Breast epithelium (tissue), 3 donors: ENCODE results near the gene YOD1.

Experiments used
- POLR2A ChIP-seq: fragments of 450-650 bp; IDR thresholded peaks from one replicate; pipeline ENCODE4 v1.6.1; 2016; ENCODE audit warnings: antibody characterized with exemption, mild to moderate bottlenecking, moderate library complexity
- TF ChIP-seq, protein P1 (sequence below), 3 donors: fragments of 450-650 bp; IDR thresholded peaks; one replicate each; pipeline ENCODE4 v1.5.1; 2016 to 2017; ENCODE audit warnings: antibody characterized with exemption in 3 of 3, mild to moderate bottlenecking in 3 of 3, moderate library complexity in 3 of 3

DNA sequence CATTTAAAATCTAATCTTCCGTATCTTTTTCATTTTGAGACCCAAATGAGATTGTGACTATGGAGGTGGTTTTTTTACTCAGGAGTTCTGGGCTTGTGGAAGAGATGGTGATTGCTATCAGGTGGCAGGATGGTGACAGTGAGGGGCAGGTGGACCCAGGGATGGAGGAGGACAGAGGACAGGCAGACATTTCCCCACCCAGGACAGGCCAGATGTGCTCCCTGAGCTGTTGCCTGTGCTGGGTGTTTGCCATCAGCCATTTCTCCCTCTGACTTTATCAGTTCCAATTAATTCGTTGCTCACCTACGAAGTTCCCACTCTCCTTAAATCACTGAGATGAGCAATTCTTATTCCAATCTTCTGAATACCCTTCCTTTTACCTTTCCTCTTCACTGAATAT is 44.9 kb downstream of the YOD1 start:
- TF ChIP-seq POLR2A, result no peak
- TF ChIP-seq, protein P1, sequence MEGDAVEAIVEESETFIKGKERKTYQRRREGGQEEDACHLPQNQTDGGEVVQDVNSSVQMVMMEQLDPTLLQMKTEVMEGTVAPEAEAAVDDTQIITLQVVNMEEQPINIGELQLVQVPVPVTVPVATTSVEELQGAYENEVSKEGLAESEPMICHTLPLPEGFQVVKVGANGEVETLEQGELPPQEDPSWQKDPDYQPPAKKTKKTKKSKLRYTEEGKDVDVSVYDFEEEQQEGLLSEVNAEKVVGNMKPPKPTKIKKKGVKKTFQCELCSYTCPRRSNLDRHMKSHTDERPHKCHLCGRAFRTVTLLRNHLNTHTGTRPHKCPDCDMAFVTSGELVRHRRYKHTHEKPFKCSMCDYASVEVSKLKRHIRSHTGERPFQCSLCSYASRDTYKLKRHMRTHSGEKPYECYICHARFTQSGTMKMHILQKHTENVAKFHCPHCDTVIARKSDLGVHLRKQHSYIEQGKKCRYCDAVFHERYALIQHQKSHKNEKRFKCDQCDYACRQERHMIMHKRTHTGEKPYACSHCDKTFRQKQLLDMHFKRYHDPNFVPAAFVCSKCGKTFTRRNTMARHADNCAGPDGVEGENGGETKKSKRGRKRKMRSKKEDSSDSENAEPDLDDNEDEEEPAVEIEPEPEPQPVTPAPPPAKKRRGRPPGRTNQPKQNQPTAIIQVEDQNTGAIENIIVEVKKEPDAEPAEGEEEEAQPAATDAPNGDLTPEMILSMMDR (IDR thresholded peaks at IDR 0.05), result no peak
